Activated CD4-positive, alpha-beta T cell treated with anti-CD3 and anti-CD28 coated beads, Interleukin-2, amount 50 U/mL, for 1 hour (primary cell): ENCODE measurements around the gene RHOD.

ENCODE experiments used
- DNase-seq: peaks from one replicate; pipeline ENCODE4 v3.0.0-alpha.2; 2020

RHOD gene

DNA sequence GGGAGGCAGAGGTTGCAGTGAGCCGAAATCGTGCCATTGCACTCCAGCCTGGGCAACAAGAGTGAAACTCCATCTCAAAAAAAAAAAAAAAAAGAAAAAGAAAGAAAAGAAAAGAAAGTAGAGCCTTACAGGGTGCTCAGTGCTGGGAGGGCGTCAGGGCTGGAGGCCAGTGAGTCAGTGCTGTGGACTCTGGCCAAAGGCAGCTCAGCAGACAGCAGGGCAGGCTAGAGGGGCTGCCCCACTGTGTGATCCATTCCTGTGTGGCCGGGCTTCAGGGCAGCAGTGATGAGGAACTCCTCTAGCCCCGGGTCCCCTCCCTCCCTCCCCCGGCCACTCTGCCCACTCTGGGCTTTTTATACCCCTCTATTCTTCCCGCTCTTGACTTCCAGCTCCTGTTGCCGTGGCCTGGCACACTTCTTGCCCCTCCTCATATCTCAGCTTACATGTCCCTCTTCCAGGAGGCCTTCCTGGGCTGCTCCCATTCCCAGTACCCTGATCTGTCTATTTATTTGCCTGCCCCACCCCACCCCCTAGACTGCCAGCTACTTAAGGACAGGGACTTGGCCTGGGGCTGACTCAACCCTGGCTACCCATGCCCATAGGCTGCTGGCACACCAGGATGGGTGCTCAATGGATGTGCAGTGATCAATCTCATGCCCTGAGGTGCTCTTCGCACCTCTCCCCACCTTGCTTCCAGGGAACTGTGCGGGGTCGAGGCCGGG is 23.7 kb upstream of the RHOD start:
- DNase-seq: no peak

GRCh38 chr11:67033661-67034166 is 22.9 kb upstream of the RHOD start:
- DNase-seq: no peak

- DNase-seq: no peak
Observed at GRCh38 chr11:67034350-67034749, 22.3 kb upstream of the RHOD start.

GRCh38 chr11:67040147-67040546 is 16.5 kb upstream of the RHOD start:
- DNase-seq: no peak

- no peak for DNase-seq
Observed at GRCh38 chr11:67041602-67042001, 15.0 kb upstream of the RHOD start.

DNA sequence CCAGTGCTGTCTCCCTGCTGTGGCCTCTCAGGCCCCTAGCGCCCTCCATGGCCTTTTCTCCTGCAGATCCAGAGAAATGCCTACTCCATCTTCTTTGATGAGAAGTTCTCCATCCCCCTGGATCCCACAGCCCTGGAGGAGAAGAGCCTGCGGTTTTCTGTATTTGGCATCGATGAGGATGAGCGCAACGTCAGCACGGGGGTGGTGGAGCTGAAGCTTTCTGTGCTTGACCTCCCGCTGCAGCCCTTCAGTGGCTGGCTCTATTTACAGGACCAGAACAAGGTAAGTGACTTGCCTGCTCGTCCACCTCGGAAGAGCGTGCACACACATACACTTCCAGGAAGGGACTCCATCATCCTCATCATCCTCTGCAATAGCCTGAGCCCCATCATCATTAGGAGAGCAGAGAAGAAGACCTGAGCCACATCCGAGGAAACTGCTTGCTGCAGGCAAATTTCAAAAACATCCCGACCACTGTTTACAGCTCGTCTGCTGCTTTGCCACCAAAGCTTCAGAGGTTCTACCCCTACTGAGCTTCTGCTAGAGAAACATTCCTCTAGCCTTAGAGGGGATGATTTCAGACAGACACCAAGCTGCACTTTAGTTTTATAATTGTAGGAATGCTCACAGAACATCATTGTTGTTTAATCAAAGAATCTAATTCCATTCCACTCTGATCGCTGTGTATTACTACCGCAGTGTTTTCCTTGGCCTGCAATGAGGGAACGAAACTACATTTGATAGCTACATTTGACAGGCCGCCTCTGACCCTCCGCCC is 12.9 kb upstream of the RHOD start:
- DNase-seq: no peak

- no peak for DNase-seq
Observed at GRCh38 chr11:67044496-67044895, 12.2 kb upstream of the RHOD start.

GRCh38 chr11:67045314-67045713 is 11.3 kb upstream of the RHOD start:
- no peak for DNase-seq

DNA sequence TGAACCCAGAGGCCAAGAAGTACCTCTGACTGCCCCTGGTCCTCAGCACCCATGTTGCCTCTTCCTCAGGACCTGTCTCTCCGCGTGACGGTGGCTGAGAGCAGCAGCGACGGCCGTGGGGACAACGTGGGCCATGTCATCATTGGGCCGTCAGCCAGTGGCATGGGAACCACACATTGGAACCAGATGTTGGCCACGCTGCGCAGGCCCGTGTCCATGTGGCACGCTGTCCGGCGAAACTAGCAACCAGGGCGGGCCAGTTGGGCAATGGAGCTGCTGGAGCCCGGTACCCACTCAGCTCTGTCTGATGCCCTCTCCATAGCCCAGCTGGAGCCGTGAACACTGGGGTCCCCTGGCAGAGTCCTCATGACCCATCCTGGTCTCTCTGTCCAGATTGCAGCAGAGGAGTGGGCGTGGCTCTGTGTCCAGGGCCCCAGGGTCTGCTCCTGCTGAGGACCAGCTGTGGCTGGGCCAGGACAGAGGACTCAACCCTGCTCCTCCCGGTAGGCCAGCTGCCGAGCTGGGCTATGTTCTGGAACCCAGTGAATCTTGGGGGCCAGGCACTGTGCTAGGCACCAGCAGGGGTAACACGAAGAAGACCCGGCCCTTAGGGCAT is 8.0 kb upstream of the RHOD start:
- DNase-seq: no peak

GRCh38 chr11:67050139-67050538 is 6.5 kb upstream of the RHOD start:
- no peak for DNase-seq

- no peak for DNase-seq
Observed at GRCh38 chr11:67051180-67051893, 5.3 kb upstream of the RHOD start.

- no peak for DNase-seq
Observed at GRCh38 chr11:67051945-67052488, 4.6 kb upstream of the RHOD start.

- DNase-seq: no peak
Observed at GRCh38 chr11:67052891-67053290, 3.8 kb upstream of the RHOD start.

- peak; percentile 34 for DNase-seq
Observed at GRCh38 chr11:67053896-67054329, 2.7 kb upstream of the RHOD start.

- DNase-seq: no peak
Observed at GRCh38 chr11:67054346-67054835, 2.3 kb upstream of the RHOD start.

GRCh38 chr11:67054836-67055523 is 1.7 kb upstream of the RHOD start:
- DNase-seq: no peak

DNA sequence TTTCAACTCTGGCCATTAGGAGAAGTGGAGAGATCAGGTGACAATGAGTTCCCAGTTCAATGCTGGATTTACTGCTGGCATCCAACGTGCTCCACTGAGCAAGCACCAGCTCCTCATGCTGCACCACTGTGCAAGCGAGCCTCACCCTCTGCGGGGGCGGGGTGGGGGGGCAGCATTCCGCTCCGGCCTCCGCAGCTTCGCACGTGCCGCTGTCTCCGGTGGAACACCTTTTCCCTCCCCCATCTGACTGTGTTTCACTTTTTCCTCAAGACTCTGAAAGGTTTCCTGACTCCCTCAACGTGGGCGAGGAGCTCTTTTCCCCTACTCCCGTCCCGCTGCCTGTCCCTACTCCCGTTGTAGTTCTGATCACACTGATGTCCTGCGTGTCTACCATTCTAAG is 835 bp upstream of the RHOD start:
- no peak for DNase-seq

DNA sequence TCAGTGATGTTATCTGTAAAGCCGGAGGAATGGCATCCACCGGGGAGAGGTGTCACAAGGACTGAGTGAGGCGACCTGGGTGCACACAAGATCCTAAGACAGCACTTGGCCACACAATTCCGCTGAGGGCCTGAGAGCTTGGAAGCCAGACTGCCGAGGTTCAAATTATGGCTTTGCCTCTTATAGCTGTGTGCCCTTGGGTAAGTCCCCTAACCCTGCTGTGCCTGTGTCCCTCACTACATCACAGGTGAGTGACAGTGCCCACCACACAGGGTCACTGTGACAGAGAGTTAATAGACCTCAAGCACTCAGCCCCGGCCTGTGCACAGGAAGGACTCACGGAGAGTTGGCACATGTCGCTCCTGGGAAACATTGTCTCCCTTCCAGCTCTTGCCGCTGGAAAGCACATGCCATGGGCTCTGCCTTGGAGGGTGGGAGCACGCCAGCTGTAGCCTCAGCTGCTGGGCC is 592 bp downstream of the RHOD start:
- DNase-seq: no peak

- no peak for DNase-seq
Observed at GRCh38 chr11:67058506-67058905, 1.9 kb downstream of the RHOD start.

DNA sequence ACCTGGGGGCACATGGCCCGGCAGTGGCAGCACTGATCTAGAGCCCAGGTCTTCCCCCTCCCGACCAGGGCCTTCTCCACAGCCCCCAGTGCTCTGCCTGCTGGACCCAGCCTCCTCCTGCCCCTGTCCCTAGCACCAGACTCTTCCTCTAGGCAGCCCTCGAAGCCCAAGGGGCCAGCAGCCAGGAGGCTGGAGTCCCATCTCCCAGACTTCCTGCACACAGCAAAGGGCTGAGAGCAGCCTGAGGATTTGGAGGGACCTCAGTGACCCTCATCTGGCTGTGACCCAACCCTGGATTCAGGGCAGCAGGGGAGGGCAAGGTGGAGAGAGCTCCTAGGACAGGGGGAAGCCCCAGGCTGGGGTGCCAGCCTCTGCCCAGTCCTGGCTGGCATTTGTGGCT is 3.0 kb downstream of the RHOD start:
- no peak for DNase-seq

DNA sequence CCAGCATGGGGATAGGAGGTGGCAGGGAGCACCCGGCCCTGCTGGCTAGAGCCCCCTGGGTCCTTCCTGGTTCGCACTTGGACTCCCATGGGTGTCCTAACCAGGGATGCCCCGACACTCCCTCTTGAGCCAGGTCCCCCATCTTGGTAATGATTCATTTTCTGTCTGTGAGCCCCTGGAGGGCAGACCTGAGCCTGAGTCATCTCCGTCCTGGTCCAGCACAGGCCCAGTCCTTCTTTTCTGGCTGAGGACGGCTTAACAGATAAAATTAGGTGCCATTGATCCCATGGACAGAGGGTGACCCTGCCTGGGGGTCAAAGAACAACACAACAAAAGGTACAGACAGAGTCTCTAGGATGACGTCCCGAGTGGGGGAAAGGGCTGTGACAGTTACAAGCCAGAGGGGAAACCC is 3.5 kb downstream of the RHOD start:
- DNase-seq: no peak
